Activated CD8-positive, alpha-beta memory T cell treated with anti-CD3 and anti-CD28 coated beads for 1 hour (primary cell): ENCODE data around the gene TM6SF1.

Experiments used
- DNase-seq, 2 donors: peaks; one replicate each; pipeline ENCODE4 v3.0.0-alpha.2; 2020; ENCODE audit warnings: low read depth in 1 of 2; ENCODE audit errors: extremely low read depth in 1 of 2

Gene TM6SF1

GRCh38 chr15:83170474-83171165 lies 63.2 kb downstream of the TM6SF1 start:
- DNase-seq: no peak

- no peak for DNase-seq
Observed at GRCh38 chr15:83174891-83175290, 67.4 kb downstream of the TM6SF1 start.

- no peak for DNase-seq
Observed at GRCh38 chr15:83178390-83178789, 70.9 kb downstream of the TM6SF1 start.

- DNase-seq: no peak
Observed at GRCh38 chr15:83178869-83179325, 71.5 kb downstream of the TM6SF1 start.

GRCh38 chr15:83185561-83185960 lies 78.1 kb downstream of the TM6SF1 start:
- DNase-seq: no peak
